Hematopoietic multipotent progenitor cell treated with erythropoietin and hydrocortisone succinate and interleukin-3 and kit ligand, for 4 days (in vitro differentiated cells): ENCODE results near the gene ONECUT2.

ENCODE experiments used
- DNase-seq: peaks from one replicate; pipeline ENCODE4 v3.0.0-alpha.2; 2015

Gene ONECUT2

DNA sequence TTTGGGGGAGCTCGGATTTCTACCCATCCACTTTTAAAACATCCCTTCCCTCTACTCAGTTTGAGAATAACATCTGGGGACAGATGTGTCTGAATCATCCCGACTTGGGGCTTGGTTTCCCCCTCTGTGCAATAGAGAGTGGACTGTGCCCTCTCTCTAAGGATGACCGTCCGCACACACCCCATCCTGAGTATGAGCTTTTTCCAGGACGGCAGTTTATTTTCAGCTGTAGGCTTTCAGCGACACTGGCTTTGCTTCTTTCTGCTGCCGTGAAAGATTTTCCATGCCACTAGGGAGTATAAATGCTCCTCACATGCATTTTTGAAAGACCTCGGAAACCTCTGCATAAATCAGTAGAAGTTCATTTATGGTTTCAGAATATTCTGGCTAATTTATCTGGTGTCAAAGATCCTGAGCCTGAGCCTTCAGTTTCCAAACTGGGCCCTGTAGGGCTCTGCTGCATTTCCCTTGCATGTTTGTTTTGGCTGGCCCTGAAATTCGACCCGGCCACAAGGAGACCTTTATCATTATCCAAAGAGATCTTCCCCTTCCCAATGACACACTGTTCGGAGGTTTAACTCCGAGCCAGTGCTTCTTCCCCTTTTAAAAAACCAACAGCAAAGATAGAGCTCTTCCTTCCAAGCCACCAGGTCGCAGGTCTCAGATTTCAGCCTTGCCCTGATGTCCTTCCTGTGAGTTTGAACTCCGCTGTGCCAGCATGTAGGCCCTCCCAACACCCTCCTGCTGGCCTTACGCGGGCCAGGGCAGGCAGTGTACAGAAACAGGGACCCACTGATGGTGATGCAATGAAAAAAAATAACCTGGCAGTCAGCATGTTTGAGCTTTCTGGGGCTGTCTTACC, 98.1 kb downstream of the ONECUT2 start:
- DNase-seq, result no peak

- DNase-seq, result no peak
Measured at GRCh38 chr18:57533868-57534510, 98.8 kb downstream of the ONECUT2 start.

- no peak for DNase-seq
Measured at GRCh38 chr18:57534511-57534909, 99.3 kb downstream of the ONECUT2 start.

- no peak for DNase-seq
Measured at GRCh38 chr18:57538614-57539013, 103.4 kb downstream of the ONECUT2 start.

DNA sequence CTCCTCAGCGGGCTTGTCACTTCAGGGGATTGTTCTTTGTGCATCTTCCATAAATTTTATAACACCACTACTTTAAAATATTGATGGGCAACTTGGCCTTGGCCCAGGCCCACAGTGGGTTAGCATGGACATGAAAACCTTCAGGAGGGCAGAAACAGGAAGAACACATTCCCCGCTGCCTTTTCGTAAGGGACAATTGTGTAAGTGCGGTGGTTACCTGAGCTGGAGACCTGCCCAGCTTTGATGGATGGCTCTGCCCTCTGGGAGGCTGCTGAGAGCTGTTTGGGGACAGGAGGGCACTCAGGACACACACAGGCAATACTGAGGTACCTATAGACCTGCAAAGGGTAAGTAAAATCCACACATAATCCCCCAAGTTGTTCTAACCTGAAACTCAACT, 104.5 kb downstream of the ONECUT2 start:
- no peak for DNase-seq
